ENCODE measurements around the gene PXYLP1.

PXYLP1 gene

GRCh38 chr3:141336672-141337522, 105.3 kb downstream of the PXYLP1 start:
- peak overlapping the region; percentile 87 for H3K27ac ChIP-seq
- peak; percentile 83 for DNase-seq (ENCODE audit: low read depth, low spot score)

GRCh38 chr3:141337523-141337854, 105.9 kb downstream of the PXYLP1 start:
- peak overlapping the region; percentile 87 for H3K27ac ChIP-seq
- no peak for DNase-seq (ENCODE audit: low read depth, low spot score)

- DNase-seq (ENCODE audit: low read depth, low spot score), result no peak
- peak overlapping the region; percentile 87 for H3K27ac ChIP-seq
Measured at GRCh38 chr3:141337991-141338390, 106.4 kb downstream of the PXYLP1 start.

- DNase-seq (ENCODE audit: low read depth, low spot score), result no peak
- no peak overlapping the region for H3K27ac ChIP-seq
Measured at GRCh38 chr3:141338881-141339280, 107.3 kb downstream of the PXYLP1 start.

GRCh38 chr3:141341536-141341935, 109.9 kb downstream of the PXYLP1 start:
- no peak for DNase-seq (ENCODE audit: low read depth, low spot score)
- no peak overlapping the region for H3K27ac ChIP-seq

- H3K27ac ChIP-seq, result no peak overlapping the region
- DNase-seq (ENCODE audit: low read depth, low spot score), result no peak
Measured at GRCh38 chr3:141342386-141342785, 110.8 kb downstream of the PXYLP1 start.

GRCh38 chr3:141343077-141343476, 111.5 kb downstream of the PXYLP1 start:
- DNase-seq (ENCODE audit: low read depth, low spot score), result no peak
- no peak overlapping the region for H3K27ac ChIP-seq

- no peak overlapping the region for H3K27ac ChIP-seq
- no peak for DNase-seq (ENCODE audit: low read depth, low spot score)
Measured at GRCh38 chr3:141343865-141344271, 112.2 kb downstream of the PXYLP1 start.

All from epithelial cell of prostate (primary cell).